Dendritic cell treated with granulocyte-macrophage colony-stimulating factor and Interleukin-4, amounts not matched to agents 40 ng/mL and 50 ng/mL, for 4 days (primary cell): Measurements from ENCODE around the gene TRPV5.

Experiments used
- H3K27ac Mint-ChIP-seq: one replicate; pipeline ENCODE4 v1.8.0; 2022; ENCODE audit warnings: mild to moderate bottlenecking, mixed read lengths
- H3K27me3 Mint-ChIP-seq: one replicate; pipeline ENCODE4 v1.8.0; 2022; ENCODE audit warnings: mild to moderate bottlenecking, mixed read lengths
- H3K36me3 Mint-ChIP-seq: one replicate; pipeline ENCODE4 v1.8.0; 2022; ENCODE audit warnings: low read depth, mixed read lengths
- H3K4me1 Mint-ChIP-seq: one replicate; pipeline ENCODE4 v1.8.0; 2022; ENCODE audit warnings: low read depth, mixed read lengths
- H3K4me3 Mint-ChIP-seq: one replicate; pipeline ENCODE4 v1.8.0; 2022; ENCODE audit warnings: mild to moderate bottlenecking, moderate library complexity, mixed read lengths
- H3K9me3 Mint-ChIP-seq: one replicate; pipeline ENCODE4 v1.8.0; 2022; ENCODE audit warnings: mixed read lengths
- intact Hi-C: fragments of 100-400 bp; cut with micrococcal nuclease; formaldehyde crosslinking; loops from one replicate; pipeline ENCODE4 v1.15.0; 2022

Gene TRPV5

GRCh38 chr7:142862786-142863400 lies 70.7 kb downstream of the TRPV5 start:
- Mint-ChIP-seq H3K4me3 (no peak overlapping the region), H3K9me3 (no peaks in the 10 kb centered on the region), H3K27me3 (no peaks in the 10 kb centered on the region), H3K27ac (no peak overlapping the region), H3K36me3 (peaks cover 29% of the 10 kb centered on the region), H3K4me1 (peaks cover 19% of the 10 kb centered on the region)
- intact Hi-C loops: no loop called here

GRCh38 chr7:142862351-142862750 lies 71.2 kb downstream of the TRPV5 start:
- Mint-ChIP-seq H3K9me3 (no peaks in the 10 kb centered on the region), H3K4me1 (peaks cover 19% of the 10 kb centered on the region), H3K4me3 (no peak overlapping the region), H3K36me3 (peaks cover 24% of the 10 kb centered on the region), H3K27ac (no peak overlapping the region), H3K27me3 (no peaks in the 10 kb centered on the region)
- intact Hi-C loops: no loop called here

- Mint-ChIP-seq H3K4me3 (no peak overlapping the region), H3K27ac (no peak overlapping the region), H3K27me3 (peaks cover 4% of the 10 kb centered on the region), H3K9me3 (no peaks in the 10 kb centered on the region), H3K4me1 (peaks cover 22% of the 10 kb centered on the region), H3K36me3 (peaks cover 24% of the 10 kb centered on the region)
- intact Hi-C loops: no loop called here
Observed at GRCh38 chr7:142860968-142861367, 72.6 kb downstream of the TRPV5 start.

- peaks cover 19% of the 10 kb centered on the region for H3K4me1 Mint-ChIP-seq
- H3K27me3 Mint-ChIP-seq: peaks cover 8% of the 10 kb centered on the region
- H3K9me3 Mint-ChIP-seq: no peaks in the 10 kb centered on the region
- no peak overlapping the region for H3K4me3 Mint-ChIP-seq
- intact Hi-C loops: loop anchor here (10.0 kb wide), 1 partner anchor 355 kb away; no protein-coding TSS in a partner anchor
- H3K36me3 Mint-ChIP-seq: peaks cover 24% of the 10 kb centered on the region
- H3K27ac Mint-ChIP-seq: no peak overlapping the region
Observed at GRCh38 chr7:142859829-142860228, 73.7 kb downstream of the TRPV5 start.

- Mint-ChIP-seq H3K27me3 (peaks cover 8% of the 10 kb centered on the region), H3K4me3 (no peak overlapping the region), H3K9me3 (no peaks in the 10 kb centered on the region), H3K4me1 (peaks cover 17% of the 10 kb centered on the region), H3K36me3 (peaks cover 24% of the 10 kb centered on the region), H3K27ac (no peak overlapping the region)
- intact Hi-C loops: loop anchor here (10.0 kb wide), 1 partner anchor 355 kb away; no protein-coding TSS in a partner anchor
Observed at GRCh38 chr7:142859411-142859810, 74.1 kb downstream of the TRPV5 start.
